Left colon (tissue), 2 donors: ENCODE results near the gene THRB. TPM values are rescaled to one million over a fixed set of nuclear protein-coding genes. Genes with fewer than 3 reads are reported as not detected.

ENCODE experiments used
- ATAC-seq: fragments of 200-7000 bp; cut with Tn5 transposase; one replicate; pipeline ENCODE4 v1.9.1; 2020; ENCODE audit warnings: mild to moderate bottlenecking, moderate library complexity
- DNase-seq, 2 donors: peaks; one replicate each; pipeline ENCODE4 v3.0.0-alpha.2; 2020
- intact Hi-C, 2 donors: fragments of 100-400 bp; cut with DNase I in 1 of 2; cut with micrococcal nuclease in 1 of 2; formaldehyde crosslinking; loops; one replicate each; pipeline versions ENCODE4 v1.11.2 to v1.14.0; 2022; cut with DNase I, micrococcal nuclease
- microRNA-seq, 2 donors: library from miRNA; unstranded; fragments of <30 nt; microRNA quantifications; one replicate each; pipeline versions ENCODE4 v1.1.0 to v1.2.0, GENCODE V29; 2020
- total RNA-seq, 2 donors: library from RNA; stranded (reverse); fragmentation: NEBNext Ultra II Directional; extraction: Animal tissue kit (Norgen Biotek cat#: 25700); gene quantifications; one replicate each; pipeline ENCODE4 v1.2.1, GENCODE V29; 2021
- donor health status: DM: no; HTN: no; CAD: no.
- donor health status: DM: yes; HTN: yes; CAD: no.

Gene THRB
- total RNA-seq, 2 donors from 2014 or later, result 26.2 to 33.7 TPM

DNA sequence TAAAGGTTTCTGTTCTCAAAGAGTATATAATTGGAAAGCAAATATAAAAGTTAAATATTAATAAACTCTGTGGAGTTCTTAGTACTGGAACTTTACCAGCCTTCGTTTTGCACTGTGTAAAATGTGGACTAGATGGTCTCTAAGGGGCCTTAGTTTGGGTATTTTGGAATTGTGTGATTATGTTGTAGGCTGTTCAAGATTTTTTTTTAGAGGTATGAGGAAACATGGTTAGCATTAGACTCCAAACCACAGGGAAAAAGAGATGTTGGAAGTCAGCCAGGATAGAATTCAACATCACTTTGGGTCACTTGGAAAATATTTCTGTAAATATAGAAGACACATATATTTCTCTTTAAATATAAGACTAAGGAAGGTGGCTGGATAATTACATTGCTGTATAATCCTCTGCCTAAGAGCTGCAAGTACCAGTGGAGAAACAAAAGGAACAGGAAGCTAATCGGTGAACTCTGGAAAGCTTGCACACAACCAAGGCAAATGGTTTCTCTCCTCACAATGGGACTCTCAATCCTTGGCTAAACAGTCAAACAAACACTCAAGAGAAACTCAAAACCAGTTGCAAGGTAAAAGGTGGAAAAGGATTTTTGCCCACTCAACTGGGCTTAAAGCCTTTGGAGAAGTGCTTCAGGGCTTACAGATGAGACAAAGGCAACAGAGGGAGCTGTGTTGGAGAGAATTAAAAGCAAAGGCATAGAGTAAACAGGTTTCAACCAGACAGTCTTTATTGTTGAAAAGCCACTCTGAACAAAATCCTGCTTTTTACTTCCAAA lies 407.8 kb downstream of the THRB start:
- DNase-seq (no peak), ATAC-seq (peak; percentile 45)
- intact Hi-C loops, result no loop called here

GRCh38 chr3:24086206-24086605 lies 408.4 kb downstream of the THRB start:
- DNase-seq, result no peak
- ATAC-seq, result no peak
- intact Hi-C loops, result no loop called here

GRCh38 chr3:24072193-24072592 lies 422.5 kb downstream of the THRB start:
- intact Hi-C loops, result no loop called here
- ATAC-seq (no peak), DNase-seq (no peak)

GRCh38 chr3:24069045-24069444 lies 425.6 kb downstream of the THRB start:
- intact Hi-C loops, result no loop called here
- peak in 1 of 2 donors; percentile 8 for DNase-seq
- ATAC-seq, result peak; percentile 52

DNA sequence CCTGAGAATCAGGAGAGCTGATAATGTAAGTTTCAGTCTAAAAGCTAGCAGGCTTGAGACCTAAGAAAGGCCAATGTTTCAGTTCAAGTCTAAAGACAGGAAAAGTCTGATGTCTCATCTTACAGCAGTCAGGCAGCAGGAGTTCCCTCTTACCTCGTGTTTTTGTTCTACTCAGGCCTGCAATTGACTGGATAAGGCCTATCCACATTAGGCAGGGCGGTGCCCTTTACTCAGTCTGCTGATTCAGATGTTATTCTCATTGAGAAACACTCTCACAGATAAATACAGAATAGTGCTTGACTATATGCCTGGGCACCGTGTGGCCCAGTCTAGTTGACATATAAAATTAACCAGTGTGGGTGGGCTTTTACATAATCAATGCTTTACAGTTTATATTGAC lies 427.2 kb downstream of the THRB start:
- intact Hi-C loops, result no loop called here
- DNase-seq, result no peak
- ATAC-seq, result no peak

Small RNA genes within 50 kb of the gene (microRNA-seq; reads per million reads assigned to microRNA genes)
- gene MIR4792, result 0 reads per million in 2 donors
